Adipose tissue (tissue), 3 donors: ENCODE results near the gene ERMAP. TPM values are rescaled to one million over a fixed set of nuclear protein-coding genes. Genes with fewer than 3 reads are reported as not detected.

Experiments
- H3K27ac ChIP-seq: one replicate; pipeline ENCODE4 v1.5.1; 2013; ENCODE audit warnings: low read depth, low read length
- WGBS, 3 donors: extraction: QIAGEN DNeasy Blood & Tissue Kit; methylation state at CpG; one replicate each; pipeline ENCODE4 v1.1.7; 2013; 5-methylcytosine and 5-hydroxymethylcytosine counted together
- polyA plus RNA-seq, 3 donors: library from polyadenylated mRNA; stranded (reverse); fragments of 200-250 nt; gene quantifications; one replicate each; pipeline ENCODE4 v1.2.3, GENCODE V29; 2013
- donor health status: healthy with polysubstance abuse.
- donor health status: Bipolar disorder and iron deficiency.
- donor health status: healthy.

Gene ERMAP
- polyA plus RNA-seq, 3 donors: 3.5 to 7.8 (median 7.0) TPM

- 57 to 70% (median 65%) methylated on average over 5 of the region's 5 CpGs for WGBS, 3 donors
- H3K27ac ChIP-seq: no peak overlapping the region
Measured at GRCh38 chr1:42891465-42892138, 74.7 kb downstream of the ERMAP start.

Other genes with a start within 250 kb of the ERMAP start
- 10 to 100 TPM; 15.6 to 34.3 (median 25.0) TPM for gene PPIH, start 158.7 kb upstream of the ERMAP start, polyA plus RNA-seq
- 100 to 1,000 TPM; 218 to 926 (median 714) TPM for gene YBX1, start 134.7 kb upstream of the ERMAP start, polyA plus RNA-seq
- gene CLDN19, start 76.9 kb upstream of the ERMAP start, polyA plus RNA-seq: under 1 TPM in 1 of 3 donors, not detected in 2; 0.01 TPM
- gene P3H1, start 50.1 kb upstream of the ERMAP start, polyA plus RNA-seq: 10 to 100 TPM; 12.9 to 28.1 (median 22.7) TPM
- 1 to 10 TPM; 2.5 to 4.1 (median 3.1) TPM for gene C1orf50, start 49.9 kb upstream of the ERMAP start, polyA plus RNA-seq
- gene TMEM269, start 32.1 kb upstream of the ERMAP start, polyA plus RNA-seq: under 1 TPM in 1 of 3 donors, not detected in 2; 0.05 TPM
- gene SVBP, start 275 bp downstream of the ERMAP start, polyA plus RNA-seq: 10 to 100 TPM; 11.4 to 44.5 (median 28.9) TPM
- 1 to 10 TPM; 3.5 to 5.6 (median 4.2) TPM for gene ZNF691, start 29.5 kb downstream of the ERMAP start, polyA plus RNA-seq
- gene SLC2A1, start 141.7 kb downstream of the ERMAP start, polyA plus RNA-seq: 10 to 100 TPM in 1 of 3 donors, 1 to 10 TPM in 2; 4.4 to 25.4 (median 6.6) TPM